Measurements from ENCODE around the gene GTF3C1.

GTF3C1 gene

DNA sequence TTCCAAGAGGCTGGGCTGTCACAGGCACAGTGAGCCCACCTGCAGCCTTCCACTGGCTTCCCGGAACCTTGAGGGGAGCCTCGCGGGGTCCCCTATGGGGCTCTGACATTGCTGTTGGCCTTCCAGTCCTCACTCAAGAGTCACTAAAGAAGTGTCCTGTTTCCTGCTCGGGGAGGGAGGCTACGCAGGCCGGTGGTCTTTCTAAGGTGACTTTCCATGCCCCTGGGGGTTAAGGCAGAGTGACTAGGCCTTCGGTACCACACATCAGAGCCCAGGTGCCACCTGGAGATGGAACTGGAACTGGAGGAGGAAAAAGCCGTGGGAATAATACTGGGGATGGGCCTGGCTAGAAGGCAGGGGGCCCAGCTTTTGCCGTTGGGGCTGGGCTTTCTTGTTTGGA is 75.7 kb downstream of the GTF3C1 start:
- H3K27me3 ChIP-seq (replicated peaks; ENCODE audit: insufficient read depth, low read length) = no peaks in the 10 kb centered on the region

DNA sequence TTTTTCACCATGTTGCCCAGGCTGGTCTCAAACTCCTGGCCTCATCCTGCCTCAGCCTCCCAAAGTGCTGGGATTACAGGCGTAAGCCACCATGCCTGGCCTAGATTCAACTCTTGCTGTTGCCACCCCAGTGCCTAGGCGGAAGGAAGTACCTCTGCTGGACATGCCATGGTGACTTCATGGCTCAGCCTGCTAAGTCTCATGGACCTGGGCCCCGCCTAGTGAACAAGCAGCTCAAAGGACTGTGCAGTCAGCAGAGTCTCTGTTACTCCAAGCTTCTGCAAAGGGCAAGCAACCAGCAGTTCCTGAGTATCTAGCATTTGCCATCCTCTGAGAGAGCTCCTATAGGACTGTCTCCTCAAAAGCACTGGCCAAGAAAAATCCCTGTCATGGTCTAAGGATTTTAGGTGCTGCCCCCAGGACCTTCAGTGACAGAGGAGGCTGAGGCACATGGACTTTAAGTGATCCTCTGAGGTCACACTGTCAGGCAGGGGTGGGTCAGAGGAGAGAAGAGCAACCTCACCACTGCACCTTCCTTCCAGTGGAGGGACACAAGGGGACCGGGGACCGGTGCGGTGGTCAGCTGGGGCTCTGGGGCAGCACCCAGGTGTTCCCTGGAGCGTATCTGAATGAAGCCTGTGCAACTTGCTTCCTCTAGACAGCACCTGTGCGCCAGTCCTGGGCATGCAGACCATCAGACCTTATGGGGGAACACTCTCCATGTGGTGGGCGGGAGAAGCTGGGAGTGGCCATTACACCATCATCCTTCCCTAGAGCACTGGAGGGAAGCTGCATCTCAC is 76.4 kb downstream of the GTF3C1 start:
- Histone ChIP-seq H3K36me3 (replicated peaks; ENCODE audit: insufficient read depth, low read length) (no peaks in the 10 kb centered on the region), H3K27me3 (replicated peaks; ENCODE audit: insufficient read depth, low read length) (no peaks in the 10 kb centered on the region), H3K9me2 (replicated peaks; ENCODE audit: insufficient read depth, low read length) (no peaks in the 10 kb centered on the region), H3K4me1 (ENCODE audit: low read length) (no peaks in the 10 kb centered on the region), H3K4me2 (ENCODE audit: low read depth, low read length) (no peak overlapping the region), H3F3A (ENCODE audit: insufficient read depth, low read length) (no peaks in the 10 kb centered on the region), H3K4me3 (ENCODE audit: low read length) (no peak overlapping the region), H2AFZ (ENCODE audit: low read length) (no peak overlapping the region), H3K27ac (ENCODE audit: low read length) (no peak overlapping the region), H4K20me1 (ENCODE audit: insufficient read depth, low read length) (no peaks in the 10 kb centered on the region), H3K9me3 (replicated peaks; ENCODE audit: insufficient read depth, low read length) (no peaks in the 10 kb centered on the region), H3K79me2 (ENCODE audit: low read length) (no peaks in the 10 kb centered on the region), H3K9ac (ENCODE audit: low read length) (no peak overlapping the region)
- DNase-seq = no peak
- TF ChIP-seq EZH2phosphoT487 (IDR thresholded peaks at IDR 0.05; ENCODE audit: low read length) = no peak
- TF ChIP-seq, protein P1, sequence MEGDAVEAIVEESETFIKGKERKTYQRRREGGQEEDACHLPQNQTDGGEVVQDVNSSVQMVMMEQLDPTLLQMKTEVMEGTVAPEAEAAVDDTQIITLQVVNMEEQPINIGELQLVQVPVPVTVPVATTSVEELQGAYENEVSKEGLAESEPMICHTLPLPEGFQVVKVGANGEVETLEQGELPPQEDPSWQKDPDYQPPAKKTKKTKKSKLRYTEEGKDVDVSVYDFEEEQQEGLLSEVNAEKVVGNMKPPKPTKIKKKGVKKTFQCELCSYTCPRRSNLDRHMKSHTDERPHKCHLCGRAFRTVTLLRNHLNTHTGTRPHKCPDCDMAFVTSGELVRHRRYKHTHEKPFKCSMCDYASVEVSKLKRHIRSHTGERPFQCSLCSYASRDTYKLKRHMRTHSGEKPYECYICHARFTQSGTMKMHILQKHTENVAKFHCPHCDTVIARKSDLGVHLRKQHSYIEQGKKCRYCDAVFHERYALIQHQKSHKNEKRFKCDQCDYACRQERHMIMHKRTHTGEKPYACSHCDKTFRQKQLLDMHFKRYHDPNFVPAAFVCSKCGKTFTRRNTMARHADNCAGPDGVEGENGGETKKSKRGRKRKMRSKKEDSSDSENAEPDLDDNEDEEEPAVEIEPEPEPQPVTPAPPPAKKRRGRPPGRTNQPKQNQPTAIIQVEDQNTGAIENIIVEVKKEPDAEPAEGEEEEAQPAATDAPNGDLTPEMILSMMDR (IDR thresholded peaks at IDR 0.05; ENCODE audit: low read length) = no peak
- TF ChIP-seq EZH2 (optimal IDR thresholded peaks at IDR 0.05; ENCODE audit: low read depth, low read length) = no peak

More for the DNA sequence above, 75.7 kb downstream of the GTF3C1 start:
- Histone ChIP-seq H3K27ac (ENCODE audit: low read length) (no peak overlapping the region), H3K79me2 (ENCODE audit: low read length) (no peaks in the 10 kb centered on the region), H3K9me2 (replicated peaks; ENCODE audit: insufficient read depth, low read length) (no peaks in the 10 kb centered on the region), H4K20me1 (ENCODE audit: insufficient read depth, low read length) (no peaks in the 10 kb centered on the region), H3K4me1 (ENCODE audit: low read length) (no peaks in the 10 kb centered on the region), H3K9ac (ENCODE audit: low read length) (no peak overlapping the region), H3K9me3 (replicated peaks; ENCODE audit: insufficient read depth, low read length) (no peaks in the 10 kb centered on the region), H3K4me3 (ENCODE audit: low read length) (no peak overlapping the region), H3K36me3 (replicated peaks; ENCODE audit: insufficient read depth, low read length) (no peaks in the 10 kb centered on the region), H3K4me2 (ENCODE audit: low read depth, low read length) (no peak overlapping the region), H3F3A (ENCODE audit: insufficient read depth, low read length) (no peaks in the 10 kb centered on the region), H2AFZ (ENCODE audit: low read length) (no peak overlapping the region)
- TF ChIP-seq EZH2phosphoT487 (IDR thresholded peaks at IDR 0.05; ENCODE audit: low read length) = no peak
- no peak for TF ChIP-seq EZH2 (optimal IDR thresholded peaks at IDR 0.05; ENCODE audit: low read depth, low read length)
- TF ChIP-seq, protein P1 (IDR thresholded peaks at IDR 0.05; ENCODE audit: low read length) = no peak
- DNase-seq = no peak

DNA sequence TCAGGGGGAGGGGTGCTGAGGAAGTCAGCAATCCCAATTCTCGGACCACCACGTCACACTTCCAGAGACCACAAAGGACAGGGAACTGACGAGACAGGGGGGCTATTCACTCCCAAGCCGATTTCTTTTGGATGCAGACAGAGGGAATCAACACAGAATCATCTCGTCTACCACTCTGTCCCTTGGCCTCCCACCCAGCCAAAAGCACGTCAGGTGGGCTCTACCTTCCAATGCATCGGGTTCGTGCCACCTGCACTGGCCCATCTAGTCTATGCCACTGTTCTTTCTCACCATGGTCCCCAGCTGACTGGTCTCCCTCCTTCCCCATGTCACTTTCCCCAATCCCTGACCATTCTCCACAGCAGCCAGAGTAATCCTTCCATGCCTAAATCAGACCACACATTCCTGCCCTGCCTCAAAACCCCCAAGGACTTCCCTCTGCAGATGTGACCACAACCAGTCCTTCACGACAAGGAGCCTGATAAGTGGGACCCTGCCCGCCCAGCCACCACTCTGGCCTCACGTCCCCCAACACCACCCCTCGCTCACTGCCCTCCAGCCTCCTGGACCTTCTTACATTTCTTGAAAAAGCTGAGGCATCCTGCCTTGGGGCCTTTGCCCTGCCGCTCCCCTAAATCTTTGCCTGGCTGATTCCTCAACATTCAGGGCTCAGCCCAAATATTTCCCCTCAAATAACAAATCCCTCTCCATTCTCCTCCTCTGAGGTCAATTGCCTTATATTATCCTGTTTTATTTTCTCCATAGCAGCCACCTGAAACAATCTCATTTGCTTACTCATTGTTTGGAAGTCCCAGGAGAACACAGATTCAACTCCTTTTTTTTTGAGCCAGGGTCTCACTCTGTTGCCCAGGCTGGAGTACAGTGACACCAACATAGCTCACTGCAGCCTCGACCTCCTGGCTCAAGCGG is 77.4 kb downstream of the GTF3C1 start:
- Histone ChIP-seq H3K36me3 (replicated peaks; ENCODE audit: insufficient read depth, low read length) (no peaks in the 10 kb centered on the region), H3K9ac (ENCODE audit: low read length) (no peak overlapping the region), H3F3A (ENCODE audit: insufficient read depth, low read length) (no peaks in the 10 kb centered on the region), H3K4me3 (ENCODE audit: low read length) (no peak overlapping the region), H3K27ac (ENCODE audit: low read length) (no peak overlapping the region), H3K9me3 (replicated peaks; ENCODE audit: insufficient read depth, low read length) (no peaks in the 10 kb centered on the region), H3K9me2 (replicated peaks; ENCODE audit: insufficient read depth, low read length) (no peaks in the 10 kb centered on the region), H3K27me3 (replicated peaks; ENCODE audit: insufficient read depth, low read length) (no peaks in the 10 kb centered on the region), H3K4me2 (ENCODE audit: low read depth, low read length) (no peak overlapping the region), H2AFZ (ENCODE audit: low read length) (no peak overlapping the region), H4K20me1 (ENCODE audit: insufficient read depth, low read length) (no peaks in the 10 kb centered on the region), H3K4me1 (ENCODE audit: low read length) (no peaks in the 10 kb centered on the region), H3K79me2 (ENCODE audit: low read length) (no peaks in the 10 kb centered on the region)
- no peak for DNase-seq
- TF ChIP-seq EZH2 (optimal IDR thresholded peaks at IDR 0.05; ENCODE audit: low read depth, low read length) (no peak), EZH2phosphoT487 (IDR thresholded peaks at IDR 0.05; ENCODE audit: low read length) (no peak)
- TF ChIP-seq, protein P1 (IDR thresholded peaks at IDR 0.05; ENCODE audit: low read length) = no peak

All from MM.1S (cell line).